Neural cell (in vitro differentiated cells): ENCODE data around the gene CKMT2. TPM values are rescaled to one million over a fixed set of nuclear protein-coding genes. Genes with fewer than 3 reads are reported as not detected.
A peak's percentile ranks its signal among the peaks of the same experiment; 100 is the strongest.

Experiments used
- H2AFZ ChIP-seq: fragments of 200-600, 300-800 bp; sonication (generic), shearing (Covaris generic); 2 replicates; pipeline ENCODE4 v1.6.0; 2014; ENCODE audit warnings: low read depth, mild to moderate bottlenecking, antibody characterized with exemption, low read length, moderate library complexity
- H3F3A ChIP-seq: fragments of 200-600 bp; shearing (Covaris generic); 2 replicates; pipeline ENCODE4 v1.6.1; 2016; ENCODE audit warnings: mild to moderate bottlenecking, moderate library complexity, mixed read lengths, antibody characterized with exemption, low read length; ENCODE audit not compliant: insufficient read depth, poor library complexity, severe bottlenecking
- H3K27ac ChIP-seq: fragments of 200-600, 300-800 bp; sonication (generic), shearing (Covaris generic); 2 replicates; pipeline ENCODE4 v1.5.1; 2014; ENCODE audit warnings: mild to moderate bottlenecking, low read length, moderate library complexity
- H3K27me3 ChIP-seq: fragments of 300-800, 200-600 bp; sonication (generic), shearing (Covaris generic); 2 replicates; pipeline ENCODE4 v1.6.0; 2014; ENCODE audit warnings: mild to moderate bottlenecking, low read depth, low read length, moderate library complexity; ENCODE audit not compliant: insufficient read depth
- H3K36me3 ChIP-seq: fragments of 300-800, 200-600 bp; sonication (generic), shearing (Covaris generic); 2 replicates; pipeline ENCODE4 v1.5.1; 2014; ENCODE audit warnings: mild to moderate bottlenecking, antibody characterized with exemption, low read length, moderate library complexity; ENCODE audit not compliant: insufficient read depth
- H3K4me2 ChIP-seq: fragments of 300-800, 200-600 bp; sonication (generic), shearing (Covaris generic); 2 replicates; pipeline ENCODE4 v1.6.0; 2014; ENCODE audit warnings: mild to moderate bottlenecking, low read length
- H3K4me3 ChIP-seq: fragments of 300-800, 200-600 bp; sonication (generic), shearing (Covaris generic); 2 replicates; pipeline ENCODE4 v1.5.1; 2014; ENCODE audit warnings: mild to moderate bottlenecking, low read length, moderate library complexity
- H3K79me2 ChIP-seq: fragments of 200-600 bp; shearing (Covaris generic); replicated peaks from 2 replicates; pipeline ENCODE4 v1.6.0; 2014; ENCODE audit warnings: mild to moderate bottlenecking, low read length, moderate library complexity; ENCODE audit not compliant: insufficient read depth
- H3K9ac ChIP-seq: fragments of 300-800, 200-600 bp; sonication (generic), shearing (Covaris generic); 2 replicates; pipeline ENCODE4 v1.6.1; 2016; ENCODE audit warnings: mild to moderate bottlenecking, low read length, mixed read lengths
- H3K9me2 ChIP-seq: fragments of 200-600 bp; shearing (Covaris generic); 2 replicates; pipeline ENCODE4 v1.6.1; 2016; ENCODE audit warnings: mild to moderate bottlenecking, low read length, mixed read lengths; ENCODE audit not compliant: insufficient read depth
- H3K9me3 ChIP-seq: fragments of 200-600, 300-800 bp; sonication (generic), shearing (Covaris generic); 2 replicates; pipeline ENCODE4 v1.6.1; 2016; ENCODE audit warnings: mild to moderate bottlenecking, mixed run types, low read length, moderate library complexity, mixed read lengths
- H4K20me1 ChIP-seq: fragments of 200-600 bp; shearing (Covaris generic); 2 replicates; pipeline ENCODE4 v1.6.1; 2016; ENCODE audit warnings: mild to moderate bottlenecking, mixed run types; ENCODE audit not compliant: insufficient read depth
- CTCF ChIP-seq: fragments of 450-650 bp; IDR thresholded peaks from 2 replicates; pipeline ENCODE4 v1.5.1; 2014; ENCODE audit warnings: antibody characterized with exemption, mild to moderate bottlenecking, moderate library complexity; ENCODE audit not compliant: poor library complexity, severe bottlenecking
- EP300 ChIP-seq: fragments of 450-650 bp; conservative IDR thresholded peaks from 2 replicates; pipeline ENCODE4 v1.6.1; 2014; ENCODE audit warnings: antibody characterized with exemption, mild to moderate bottlenecking, moderate library complexity; ENCODE audit not compliant: poor library complexity, severe bottlenecking
- EZH2 ChIP-seq: fragments of 200-600, 300-800 bp; shearing (Covaris generic), sonication (generic); IDR thresholded peaks from 2 replicates; pipeline ENCODE4 v1.6.1; 2014; ENCODE audit warnings: antibody characterized with exemption, low read length, borderline replicate concordance, mild to moderate bottlenecking; ENCODE audit not compliant: insufficient read depth, poor library complexity, severe bottlenecking
- MXI1 ChIP-seq: fragments of 450-650 bp; conservative IDR thresholded peaks from 2 replicates; pipeline ENCODE4 v1.6.1; 2014; ENCODE audit warnings: antibody characterized with exemption, mild to moderate bottlenecking; ENCODE audit not compliant: poor library complexity, severe bottlenecking
- POLR2AphosphoS5 ChIP-seq: IDR thresholded peaks from 2 replicates; pipeline ENCODE4 v1.6.1; 2012
- RAD21 ChIP-seq: fragments of 450-650 bp; conservative IDR thresholded peaks from 2 replicates; pipeline ENCODE4 v1.6.1; 2014; ENCODE audit warnings: antibody characterized with exemption, mild to moderate bottlenecking, moderate library complexity
- REST ChIP-seq: IDR thresholded peaks from 2 replicates; pipeline ENCODE4 v1.6.1; 2012; ENCODE audit warnings: borderline replicate concordance
- SMC3 ChIP-seq: fragments of 450-650 bp; conservative IDR thresholded peaks from 2 replicates; pipeline ENCODE4 v1.6.1; 2014; ENCODE audit warnings: antibody characterized with exemption, mild to moderate bottlenecking, moderate library complexity; ENCODE audit not compliant: poor library complexity
- TAF1 ChIP-seq: IDR thresholded peaks from 2 replicates; pipeline ENCODE4 v1.6.1; 2012; ENCODE audit warnings: low read depth
- polyA plus RNA-seq: library from polyadenylated mRNA; depleted of rRNA; stranded (reverse); fragments of >200 nt; gene quantifications from 2 replicates; pipeline ENCODE4 v1.2.3, GENCODE V29; 2014

The CKMT2 gene
- polyA plus RNA-seq, 1 donor from 2014 or later, result not detected

GRCh38 chr5:81183811-81184748, 49.0 kb upstream of the CKMT2 start (continued):
- TF ChIP-seq CTCF, result peak; percentile 17

- Histone ChIP-seq H3K9me2 (no peaks in the 10 kb centered on the region), H3K36me3 (no peaks in the 10 kb centered on the region), H3K27ac (no peak overlapping the region), H3K4me3 (no peak overlapping the region), H2AFZ (no peak overlapping the region), H4K20me1 (no peaks in the 10 kb centered on the region), H3K9me3 (no peaks in the 10 kb centered on the region), H3K9ac (no peak overlapping the region), H3K27me3 (no peaks in the 10 kb centered on the region), H3K79me2 (no peaks in the 10 kb centered on the region), H3F3A (peaks cover 5% of the 10 kb centered on the region), H3K4me2 (no peak overlapping the region)
- TF ChIP-seq EZH2, result no peak
- no peak for TF ChIP-seq CTCF
- TF ChIP-seq EP300, result no peak
- no peak for TF ChIP-seq RAD21
These were observed 48.4 kb upstream of the CKMT2 start for GRCh38 chr5:81184749-81185110.

GRCh38 chr5:81187885-81188284, 45.2 kb upstream of the CKMT2 start:
- Histone ChIP-seq H3K4me2 (no peak overlapping the region), H3K9me2 (no peaks in the 10 kb centered on the region), H3F3A (peaks cover 5% of the 10 kb centered on the region), H2AFZ (no peak overlapping the region), H3K79me2 (no peaks in the 10 kb centered on the region), H3K27ac (no peak overlapping the region), H3K4me3 (no peak overlapping the region), H3K9ac (no peak overlapping the region), H3K27me3 (no peaks in the 10 kb centered on the region), H4K20me1 (no peaks in the 10 kb centered on the region), H3K36me3 (no peaks in the 10 kb centered on the region), H3K9me3 (no peaks in the 10 kb centered on the region)
- no peak for TF ChIP-seq MXI1
- no peak for TF ChIP-seq RAD21
- no peak for TF ChIP-seq EP300
- no peak for TF ChIP-seq SMC3
- TF ChIP-seq EZH2, result no peak
- TF ChIP-seq REST, result no peak
- no peak for TF ChIP-seq POLR2AphosphoS5
- no peak for TF ChIP-seq TAF1
- no peak for TF ChIP-seq CTCF
